PC-9 (cell line): ENCODE measurements around the gene DGKD.

Experiments used
- CTCF ChIP-seq: fragments of 200-600 bp; sonication (generic); conservative IDR thresholded peaks from 2 replicates; pipeline ENCODE4 v1.6.1; 2017; ENCODE audit warnings: mixed run types, antibody characterized with exemption, mild to moderate bottlenecking, moderate library complexity
- EZH2 ChIP-seq: fragments of 200-600 bp; sonication (generic); IDR thresholded peaks from 2 replicates; pipeline ENCODE4 v1.8.0; 2017; ENCODE audit warnings: antibody characterized with exemption, low read depth

- TF ChIP-seq EZH2 (no peak), CTCF (no peak)
Measured at GRCh38 chr2:233428438-233428837, 74.1 kb downstream of the DGKD start.
